Measurements from ENCODE around the gene DAP.
"Not testable (repeated sequence)": the region's sequence is repeated elsewhere in the genome, so short reads cannot be mapped to it uniquely, and the experiment has no call there.

DAP gene

DNA sequence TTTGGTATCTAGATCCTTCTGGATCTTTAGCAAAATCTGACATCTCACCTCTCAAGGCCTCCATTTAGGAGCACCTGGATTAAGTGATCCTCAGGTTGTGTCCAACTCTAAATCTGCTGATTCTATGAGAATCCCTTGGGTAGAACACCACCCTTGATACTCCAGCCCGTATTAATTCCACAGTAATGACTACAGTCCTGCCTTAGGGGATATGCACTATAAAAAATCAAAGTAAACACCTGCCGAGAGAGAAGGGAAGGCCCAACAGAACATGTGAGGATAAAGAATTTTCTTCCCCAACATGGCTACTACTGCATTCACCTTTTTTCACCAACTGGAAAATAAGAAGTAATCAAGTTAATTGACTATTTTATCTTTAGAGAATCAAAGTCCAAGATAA, 27.6 kb downstream of the DAP start:
- no peak for DNase-seq

DNA sequence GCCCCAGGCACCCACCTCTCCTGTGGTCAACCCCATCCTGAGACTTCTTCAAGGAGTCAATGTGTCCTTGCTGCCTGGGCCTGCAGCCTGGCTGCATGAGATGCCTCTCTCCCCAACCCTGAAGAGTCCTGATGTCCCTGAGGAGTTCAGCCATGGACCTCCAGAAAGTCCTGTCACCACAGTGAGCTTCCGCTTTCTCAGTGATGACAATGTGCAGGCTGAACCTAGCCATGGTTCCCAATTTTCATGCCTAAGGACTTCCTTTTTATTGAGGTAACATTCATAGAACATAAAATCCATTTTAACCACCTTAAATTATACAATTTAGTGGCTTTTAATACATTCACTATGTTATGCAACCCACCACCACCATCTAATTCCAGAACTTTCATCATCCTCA, 29.1 kb downstream of the DAP start:
- no peak for DNase-seq

DNA sequence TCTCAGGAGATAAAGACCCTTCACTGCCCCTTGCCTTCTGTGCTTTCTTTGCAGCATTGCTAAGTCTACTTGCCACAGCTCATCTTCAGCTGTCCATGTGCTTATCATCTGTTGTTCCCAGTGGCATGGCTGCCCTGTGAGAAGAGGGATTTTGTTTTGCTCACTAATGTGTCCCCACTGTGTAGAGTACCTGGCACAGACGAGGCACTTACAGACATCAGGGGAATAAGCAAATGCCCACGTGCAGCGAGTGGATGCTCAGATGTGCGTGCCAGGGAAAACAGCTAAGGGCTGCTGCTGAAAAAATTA, 31.0 kb downstream of the DAP start:
- no peak for DNase-seq

GRCh38 chr5:10729320-10730042, 31.6 kb downstream of the DAP start:
- DNase-seq, result no peak

GRCh38 chr5:10728679-10729078, 32.4 kb downstream of the DAP start:
- DNase-seq, result no peak

GRCh38 chr5:10727861-10728260, 33.2 kb downstream of the DAP start:
- no peak for DNase-seq

- no peak for DNase-seq
These were observed 34.0 kb downstream of the DAP start for GRCh38 chr5:10726913-10727517.

DNA sequence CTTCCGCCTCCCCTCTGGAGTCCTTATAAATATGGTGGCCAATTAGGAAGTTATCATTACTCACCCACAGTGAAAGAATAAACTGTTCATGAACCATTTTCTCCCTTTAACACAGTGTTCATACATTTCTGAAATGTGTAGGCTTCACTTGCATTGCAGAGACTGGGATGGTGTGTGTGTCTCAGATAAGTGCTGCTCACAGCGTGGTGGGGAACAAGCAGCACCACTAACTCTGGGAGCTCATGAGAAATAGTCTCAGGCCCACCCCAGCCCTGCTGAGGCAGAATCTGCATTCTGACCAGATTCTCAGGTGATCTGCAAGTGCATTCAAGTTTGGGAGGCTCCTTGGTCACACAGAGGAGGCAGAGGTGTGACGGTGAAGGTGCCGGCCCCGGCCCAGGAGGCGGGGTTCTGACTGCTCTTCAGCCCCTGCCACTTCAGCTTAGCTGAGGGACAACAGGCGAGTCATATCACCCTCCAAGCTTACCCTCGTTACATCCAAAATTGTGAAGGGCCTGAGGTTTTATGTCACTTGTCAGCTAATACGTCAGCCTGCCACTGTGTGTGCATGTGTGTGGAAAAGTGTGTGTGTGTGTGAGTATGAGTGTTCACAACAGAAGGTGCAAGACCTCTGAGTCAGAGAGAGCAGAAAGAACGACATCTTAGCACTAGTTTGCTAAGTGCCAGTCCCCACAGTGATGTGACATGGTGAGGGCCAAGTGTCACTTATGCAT, 34.7 kb downstream of the DAP start:
- no peak for DNase-seq

GRCh38 chr5:10725636-10726035, 35.4 kb downstream of the DAP start:
- DNase-seq, result no peak

GRCh38 chr5:10724781-10725507, 36.1 kb downstream of the DAP start:
- DNase-seq, result no peak

DNA sequence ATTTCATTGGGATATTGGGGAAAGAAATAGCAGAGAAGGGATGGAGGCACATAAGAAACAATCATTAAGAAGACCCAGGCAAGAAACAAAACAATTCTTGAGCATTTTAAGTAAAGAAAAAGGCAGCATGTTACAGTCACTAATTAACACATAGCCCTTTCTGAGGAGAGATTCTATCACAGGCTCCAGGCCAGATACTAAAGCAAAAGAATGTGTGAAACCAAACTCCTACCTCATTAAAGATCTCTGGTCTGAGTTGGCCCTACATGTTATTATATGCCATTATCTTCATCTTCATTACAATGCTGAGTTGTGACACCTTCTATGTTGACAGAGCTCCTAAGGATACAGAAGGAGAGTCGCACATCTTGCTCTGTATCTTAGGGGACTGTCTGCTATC, 37.5 kb downstream of the DAP start:
- no peak for DNase-seq

DNA sequence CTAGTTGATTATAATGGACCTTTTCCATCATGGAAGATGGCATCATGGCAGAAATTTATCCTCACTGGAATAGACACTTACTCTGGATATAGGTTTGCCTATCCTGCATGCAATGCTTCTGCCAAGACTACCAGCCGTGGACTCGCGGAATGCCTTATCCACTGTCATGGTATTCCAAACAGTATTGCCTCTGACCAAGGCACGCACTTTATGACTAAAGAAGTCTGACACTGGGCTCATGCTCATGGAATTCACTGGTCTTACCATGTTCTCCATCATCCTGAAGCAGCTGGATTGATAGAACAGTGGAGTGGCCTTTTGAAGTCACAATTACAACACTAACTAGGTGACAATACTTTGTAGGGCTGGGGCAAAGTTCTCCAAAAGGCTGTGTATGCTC, 40.3 kb downstream of the DAP start:
- not testable (repeated sequence) for DNase-seq

- DNase-seq, result no peak
These were observed 41.1 kb downstream of the DAP start for GRCh38 chr5:10719965-10720364.

- not testable (repeated sequence) for DNase-seq
These were observed 42.4 kb downstream of the DAP start for GRCh38 chr5:10718617-10719016.

- DNase-seq, result not testable (repeated sequence)
These were observed 44.2 kb downstream of the DAP start for GRCh38 chr5:10716825-10717224.

DNA sequence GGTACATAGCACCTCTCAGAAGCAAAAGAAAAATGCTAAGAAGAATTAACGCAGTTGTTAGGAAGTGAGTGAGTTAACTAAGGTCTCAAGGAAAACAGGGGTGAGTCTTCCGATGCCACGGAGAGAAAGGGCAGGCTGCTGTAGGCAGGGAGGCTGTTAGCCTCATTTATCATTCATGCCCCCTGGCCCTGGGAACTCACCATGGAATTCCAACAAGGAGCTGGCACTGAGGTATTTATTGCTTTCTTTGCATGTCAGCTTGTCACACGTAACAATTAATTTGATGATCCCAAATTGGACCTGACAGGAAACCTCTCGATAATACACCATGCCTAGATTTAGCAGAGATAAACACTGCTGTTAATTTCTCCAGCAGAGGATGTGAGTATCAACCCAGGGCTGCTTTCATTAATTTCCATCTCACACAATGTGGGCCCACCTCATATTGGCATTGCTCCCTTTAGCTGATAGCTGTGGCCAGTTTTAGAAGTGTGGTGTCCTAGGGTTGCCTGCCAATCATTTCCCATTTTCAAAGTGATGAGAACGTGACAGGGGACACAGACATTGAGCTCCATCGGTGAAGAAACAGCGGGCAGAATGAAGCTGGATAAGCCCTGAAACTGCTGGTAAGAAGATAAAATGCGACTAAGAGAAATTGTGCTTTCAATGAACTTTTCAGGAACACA, 45.3 kb downstream of the DAP start:
- no peak for DNase-seq

DNA sequence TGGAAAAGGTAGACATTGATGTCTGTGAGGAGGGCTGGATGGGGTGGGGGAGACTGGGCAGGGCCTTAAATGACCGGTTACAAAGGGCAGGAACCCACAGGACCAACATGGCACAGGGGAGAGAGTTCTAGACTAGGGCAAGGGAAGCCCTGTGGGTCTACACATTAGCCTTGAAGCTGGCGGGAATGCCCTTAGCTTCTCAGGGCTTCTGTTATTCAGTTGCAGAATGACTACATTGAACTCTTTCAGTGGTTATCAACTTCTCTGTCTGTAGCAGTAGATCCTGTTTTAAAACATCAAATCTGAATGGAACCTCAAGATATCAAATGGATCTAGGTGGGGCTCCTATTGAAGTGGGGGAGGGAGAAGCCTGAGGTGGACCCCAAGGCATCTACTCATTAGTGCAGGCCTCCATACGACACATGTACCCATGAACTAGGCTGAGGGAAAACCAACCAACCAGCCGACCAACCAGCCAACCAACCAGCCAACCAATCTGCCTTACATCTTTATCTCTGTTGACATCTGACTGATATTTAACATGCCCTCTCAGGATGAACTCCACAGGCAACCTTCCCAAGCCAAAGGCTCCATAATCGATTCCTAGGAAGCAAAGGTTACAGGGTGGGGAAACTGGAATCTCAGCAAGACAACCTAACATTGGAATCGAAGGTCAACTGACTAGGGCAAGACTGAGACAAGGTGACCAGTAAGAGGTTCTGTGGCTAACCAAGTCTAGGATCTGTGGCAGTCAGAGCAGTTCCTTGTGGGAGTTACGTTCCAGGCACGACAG, 48.3 kb downstream of the DAP start:
- DNase-seq, result no peak

GRCh38 chr5:10711562-10711961, 49.5 kb downstream of the DAP start:
- DNase-seq, result no peak

GRCh38 chr5:10710513-10711128, 50.4 kb downstream of the DAP start:
- DNase-seq, result no peak

DNA sequence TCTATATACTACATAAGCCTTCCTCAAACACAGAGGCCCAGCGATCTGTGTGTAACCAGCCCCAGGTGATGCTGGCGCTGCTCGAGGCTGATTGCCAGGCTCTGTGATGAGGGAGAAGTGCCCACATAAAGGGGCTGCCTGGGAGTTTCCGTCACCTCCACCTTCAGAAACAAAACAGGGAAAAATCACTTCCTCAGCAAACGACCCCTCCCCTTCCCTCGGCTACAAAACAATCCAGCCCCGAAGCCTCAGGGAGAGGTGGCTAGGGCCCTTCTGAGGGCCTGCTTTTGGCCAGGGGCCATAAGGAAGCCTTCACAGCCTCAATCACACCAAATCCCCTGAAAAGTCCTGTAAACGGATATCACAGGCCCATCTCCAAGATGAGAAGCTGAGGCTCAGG, 51.1 kb downstream of the DAP start:
- no peak for DNase-seq

DNA sequence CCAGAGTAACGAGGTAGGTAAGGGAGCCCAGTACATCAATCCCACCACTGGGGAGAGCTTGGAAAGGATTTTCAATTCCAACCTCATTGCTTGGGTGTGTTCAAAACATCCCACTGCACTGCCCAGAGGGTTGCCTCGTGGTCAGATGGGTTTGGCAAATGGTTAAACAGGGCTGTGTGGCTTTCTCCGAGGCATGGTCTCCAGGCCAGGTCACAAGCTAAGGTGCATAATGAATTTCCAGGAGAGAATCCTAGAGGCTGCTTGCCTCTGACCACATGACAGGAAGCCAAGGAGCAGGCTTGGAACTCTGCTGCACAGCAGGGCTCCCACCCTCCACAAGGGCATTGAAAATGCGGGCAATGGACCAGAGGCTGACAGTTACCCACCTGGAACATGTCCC, 51.6 kb downstream of the DAP start:
- DNase-seq, result no peak
